K562 (cell line): ENCODE data around the gene ATP5F1D. TPM values are rescaled to one million over a fixed set of nuclear protein-coding genes. Genes with fewer than 3 reads are reported as not detected.

ENCODE experiments used
- ATAC-seq: fragments of 200-7000 bp; cut with Tn5 transposase; 3 replicates; pipeline ENCODE4 v1.9.1; 2020; ENCODE audit warnings: moderate library complexity
- BruUV-seq: library from RNA; stranded (reverse); fragments of 400-500 nt; replicated peaks from 2 replicates; lab custom pipeline; 2021; lab: Mats Ljungman, UMichigan
- CTCF ChIA-PET: fragments of 300-600 bp; formaldehyde crosslinking; extraction: SDS; loops from one replicate; lab custom pipeline; 2021; ENCODE audit warnings: low intra/inter-chr PET ratio; lab: Yijun Ruan, JAX
- POLR2A ChIA-PET: fragments of 300-600, 350-650 bp; sonication (Branson Sonifier 250); formaldehyde crosslinking; extraction: SDS; loops from one replicate; lab custom pipeline; 2021; ENCODE audit warnings: antibody characterized with exemption, inconsistent platforms; lab: Yijun Ruan, JAX
- DNase-seq, 4 experiments: peaks; one replicate each; pipeline versions ENCODE4 v3.0.0 to v3.0.0-alpha.2; 2011 to 2018; ENCODE audit warnings: low spot score in 3 of 4, mixed read lengths in 3 of 4; ENCODE audit errors: extremely low read depth in 1 of 4
- FAIRE-seq: peaks from 2 replicates; lab custom pipeline; 2011; peaks lifted over from hg19 to GRCh38; lab: Jason Lieb, UNC
- H2AFZ ChIP-seq: 2 replicates; pipeline ENCODE4 v1.6.0; 2011; ENCODE audit warnings: low read depth, low read length, control low read depth, inconsistent platforms
- H3K27ac ChIP-seq: fragments of 200-600 bp; 3 replicates; pipeline ENCODE4 v1.8.0; 2011; ENCODE audit warnings: low read depth, mild to moderate bottlenecking, control low read depth, inconsistent platforms, low read length, moderate library complexity, mixed read lengths; ENCODE audit errors: extremely low read depth
- H3K27me3 ChIP-seq, 2 experiments: fragments of 300-600 bp in 1 of 2; 2 replicates in 1 of 2; 3 replicates in 1 of 2; pipeline versions ENCODE4 v1.6.0 to v1.8.0; 2011; ENCODE audit warnings: inconsistent platforms in 2 of 2, low read length in 2 of 2, mild to moderate bottlenecking in 1 of 2, mixed read lengths in 1 of 2, moderate library complexity in 1 of 2; ENCODE audit not compliant: control insufficient read depth in 2 of 2, insufficient read depth in 2 of 2
- H3K36me3 ChIP-seq: fragments of 300-600 bp; 3 replicates; pipeline ENCODE4 v1.8.0; 2011; ENCODE audit warnings: mild to moderate bottlenecking, low read length, inconsistent platforms; ENCODE audit not compliant: control insufficient read depth, insufficient read depth
- H3K4me1 ChIP-seq, 2 experiments: fragments of 200-600 bp in 1 of 2; replicated peaks in 1 of 2; 2 replicates in 1 of 2; 3 replicates in 1 of 2; pipeline versions ENCODE4 v1.5.1 to v1.8.0; 2011; ENCODE audit warnings: inconsistent platforms in 2 of 2, low read length in 2 of 2, mild to moderate bottlenecking in 1 of 2, mixed read lengths in 1 of 2, moderate library complexity in 1 of 2; ENCODE audit not compliant: control insufficient read depth in 2 of 2, insufficient read depth in 2 of 2
- H3K4me2 ChIP-seq: 2 replicates; pipeline ENCODE4 v1.6.1; 2011; ENCODE audit warnings: low read length, control low read depth, inconsistent platforms, mixed read lengths; ENCODE audit not compliant: insufficient read depth
- H3K4me3 ChIP-seq: fragments of 200-600 bp; sonication (generic), shearing (Covaris generic); 2 replicates; pipeline ENCODE4 v1.5.1; 2016; ENCODE audit warnings: control low read depth, inconsistent platforms
- H3K79me2 ChIP-seq: fragments of 200-600 bp; 3 replicates; pipeline ENCODE4 v1.8.0; 2011; ENCODE audit warnings: low read length, inconsistent platforms; ENCODE audit not compliant: control insufficient read depth, insufficient read depth
- H3K9ac ChIP-seq, 2 experiments: 2 replicates each; pipeline versions ENCODE4 v1.6.0 to v1.6.1; 2011; ENCODE audit warnings: low read depth in 2 of 2, low read length in 2 of 2, control low read depth in 1 of 2, inconsistent platforms in 1 of 2, mild to moderate bottlenecking in 1 of 2, mixed read lengths in 1 of 2; ENCODE audit not compliant: insufficient read depth in 1 of 2
- H3K9me1 ChIP-seq: one replicate; pipeline ENCODE4 v1.6.0; 2011; ENCODE audit warnings: inconsistent platforms, mild to moderate bottlenecking, low read length, moderate library complexity; ENCODE audit not compliant: control insufficient read depth, insufficient read depth
- H3K9me3 ChIP-seq: replicated peaks from 2 replicates; pipeline ENCODE4 v1.5.1; 2011; ENCODE audit warnings: low read depth, low read length, inconsistent platforms; ENCODE audit not compliant: control insufficient read depth, insufficient read depth
- H4K20me1 ChIP-seq: replicated peaks from 2 replicates; pipeline ENCODE4 v1.6.1; 2011; ENCODE audit warnings: low read length, inconsistent platforms, mixed read lengths; ENCODE audit not compliant: control insufficient read depth, insufficient read depth
- DEAF1 ChIP-seq: fragments of 450-650 bp; formaldehyde crosslinking; IDR thresholded peaks from 2 replicates; pipeline ENCODE4 v1.4.0; 2020; ENCODE audit warnings: mild to moderate bottlenecking, moderate library complexity
- ERF ChIP-seq: fragments of 450-650 bp; formaldehyde crosslinking; IDR thresholded peaks from 2 replicates; pipeline ENCODE4 v1.4.0; 2020; ENCODE audit warnings: mild to moderate bottlenecking, mixed read lengths
- FOXM1 ChIP-seq, 2 experiments: fragments of 450-650 bp in 1 of 2; sonication (generic) in 1 of 2; formaldehyde crosslinking in 1 of 2; IDR thresholded peaks; 2 replicates each; pipeline versions ENCODE4 v1.6.1 to v1.9.0; 2017 to 2022; ENCODE audit warnings: low read depth in 2 of 2, mild to moderate bottlenecking in 2 of 2, missing genetic modification reagents in 1 of 2, moderate library complexity in 1 of 2
- NKRF ChIP-seq: fragments of 450-650 bp; IDR thresholded peaks from 2 replicates; pipeline ENCODE4 v1.6.1; 2016; ENCODE audit warnings: borderline replicate concordance
- PCBP1 ChIP-seq: fragments of 200-400 bp; formaldehyde crosslinking; IDR thresholded peaks from 2 replicates; pipeline ENCODE4 v1.6.1; 2018; ENCODE audit warnings: mild to moderate bottlenecking, low read depth, low read length; ENCODE audit not compliant: poor library complexity, severe bottlenecking
- POLR2AphosphoS5 ChIP-seq: IDR thresholded peaks from 2 replicates; pipeline ENCODE4 v1.6.1; 2011; ENCODE audit warnings: mild to moderate bottlenecking, low read depth, low read length, moderate library complexity; ENCODE audit not compliant: control insufficient read depth, insufficient read depth
- ZNF561 ChIP-seq: fragments of 450-650 bp; formaldehyde crosslinking; conservative IDR thresholded peaks from 2 replicates; pipeline ENCODE4 v1.4.0; 2020; ENCODE audit warnings: mild to moderate bottlenecking, moderate library complexity
- WGBS: fragments of 100-300 bp; shearing (Covaris generic); methylation state at CpG from one replicate; pipeline ENCODE4 v1.1.6; 2016; ENCODE audit warnings: low coverage, mixed read lengths; ENCODE audit not compliant: insufficient coverage; ENCODE audit errors: missing lambda C conversion rate; 5-methylcytosine and 5-hydroxymethylcytosine counted together
- in situ Hi-C: fragments of 300-500 bp; cut with MboI; formaldehyde crosslinking; loops from 4 replicates; pipeline ENCODE4 v1.15.0; 2018; ENCODE audit warnings: inconsistent platforms, mixed read lengths
- intact Hi-C: fragments of 100-400 bp; cut with micrococcal nuclease; formaldehyde crosslinking; loops from 2 replicates; pipeline ENCODE4 v1.14.2; 2022
- polyA plus RNA-seq, 8 experiments: library from polyadenylated mRNA; depleted of rRNA in 4 of 8; stranded (reverse) in 5 of 8; unstranded in 3 of 8; fragments of >200 nt; fragmentation: Nextera tagmentation in 2 of 8; fragmentation: Illumina TruSeq in 1 of 8; extraction: Ambion mirVana in 2 of 8; extraction: Trizol in 1 of 8; gene quantifications; 2 replicates each; pipeline versions ENCODE4 v1.2.1 to v1.2.3, GENCODE V29; 2011 to 2014; ENCODE audit warnings: inconsistent platforms in 1 of 8, missing spikeins in 1 of 8
- total RNA-seq, 7 experiments: library from RNA; depleted of rRNA in 6 of 7; stranded (reverse); fragments of >200 nt in 6 of 7; fragmentation: Illumina TruSeq in 2 of 7; extraction: Trizol in 2 of 7; gene quantifications; 2 replicates each; pipeline versions ENCODE4 v1.2.1 to v1.2.3, GENCODE V29; 2011 to 2021; ENCODE audit warnings: low replicate concordance in 1 of 7
- TF ChIP-seq, protein P1 (sequence below), 2 experiments: fragments of 450-650 bp in 1 of 2; IDR thresholded peaks; 2 replicates each; pipeline ENCODE4 v1.6.1; 2011 to 2017; ENCODE audit warnings: low read depth in 2 of 2, antibody characterized with exemption in 1 of 2, borderline replicate concordance in 1 of 2, low read length in 1 of 2, mild to moderate bottlenecking in 1 of 2, mixed read lengths in 1 of 2; ENCODE audit not compliant: control insufficient read depth in 1 of 2

Gene ATP5F1D
- total and polyA plus RNA-seq, 9 of the 15 experiments (the other 6 are each of a cell fraction or from before 2014, with no cell fraction given): 3.9 to 409 (median 36.8) TPM

DNA sequence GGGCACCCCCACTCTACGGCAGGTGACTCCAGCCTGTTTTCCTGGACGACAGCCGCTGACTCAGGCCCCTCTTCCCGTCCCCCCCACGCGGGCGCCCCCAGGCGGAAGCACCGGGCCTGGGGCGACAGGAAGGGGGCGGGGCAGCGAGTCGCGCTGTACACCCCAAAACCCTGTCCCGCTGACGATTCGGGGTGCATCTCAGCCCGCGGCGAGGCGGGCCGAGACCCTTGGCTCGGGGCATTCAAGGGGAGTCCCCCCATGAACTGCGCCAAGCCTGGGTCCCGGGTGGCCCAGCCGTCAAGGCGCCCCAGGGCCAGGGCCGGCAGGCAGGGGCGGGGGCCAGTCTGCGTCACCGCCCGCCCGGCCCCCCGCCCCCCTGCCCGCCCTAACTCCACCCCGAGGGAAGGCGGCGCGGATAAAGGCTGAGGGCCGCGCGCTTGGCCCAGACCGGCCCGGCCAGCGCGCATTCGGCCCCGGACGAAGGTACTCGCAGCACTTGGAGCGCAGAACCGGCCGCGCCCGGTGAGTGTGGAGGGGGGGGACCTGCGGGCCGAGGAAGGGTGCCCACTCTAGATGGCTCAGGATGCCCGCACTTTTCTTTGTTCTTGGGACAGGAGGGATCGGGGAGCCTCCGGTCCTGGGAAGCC lies 6.7 kb downstream of the ATP5F1D start, which contains the start of gene MIDN (continued):
- TF ChIP-seq NKRF (0 out of 2 replicates have a peak, but pooled peaks have one; percentile 28), FOXM1 (IDR thresholded peaks at IDR 0.05; ENCODE audit: low read depth) (no peak), FOXM1 (CRISPR knock-in tag; IDR thresholded peaks at IDR 0.05; ENCODE audit: low read depth) (peak; percentile 56; the same call in 1 of the 2 replicates)

GRCh38 chr19:1248786-1249297 lies 7.3 kb downstream of the ATP5F1D start:
- H4K20me1 ChIP-seq: 0 out of 2 replicates have a peak, but pooled peaks cover 5% of the 10 kb centered on the region
- CTCF ChIA-PET: interaction anchor here (0.8 to 2.0 kb wide), 2 partner anchors 18 to 27 kb away, joined by 3 to 11 read pairs; no protein-coding TSS in a partner anchor
- peak overlapping the region; percentile 82 for H3K4me3 ChIP-seq
- intact Hi-C loops (loop anchor here (1.0 kb wide), 2 partner anchors 17 to 20 kb away; partner anchors contain the start of gene CIRBP), in situ Hi-C loops (loop anchor here (25.0 kb wide), 1 partner anchor 487 kb away; the partner anchor contains the start of gene MISP)
- FAIRE-seq: no peak
- peak; percentile 64 to 91 (median 74) for DNase-seq
- peaks cover 62% of the 10 kb centered on the region for H3K79me2 ChIP-seq
- no peaks in the 10 kb centered on the region for H3K27me3 ChIP-seq
- BruUV-seq: no TSS peak
- H3K9me1 ChIP-seq: peaks cover 4% of the 10 kb centered on the region
- peak overlapping the region; percentile 99 for H3K27ac ChIP-seq
- H3K4me1 ChIP-seq: peaks cover 39 to 95% of the 10 kb centered on the region in 2 experiments
- POLR2A ChIA-PET: interaction anchor here (0.6 to 1.0 kb wide), 3 partner anchors 20 to 23 kb away, joined by 4 read pairs; partner anchors contain the start of gene CIRBP
- 0% methylated on average over 29 of the region's 74 CpGs for WGBS
- no peaks in the 10 kb centered on the region for H3K9me3 ChIP-seq
- ATAC-seq: peak; percentile 24
- peak overlapping the region; percentile 71; the same call in 1 of the 2 replicates for H3K4me2 ChIP-seq
- H3K36me3 ChIP-seq: peaks cover 52% of the 10 kb centered on the region; the same call in 2 of the 3 replicates
- peak overlapping the region; percentile 65; the same call in 1 of the 2 replicates for H2AFZ ChIP-seq
- H3K9ac ChIP-seq: peak overlapping the region; percentile 89 to 95
- no peak for TF ChIP-seq POLR2AphosphoS5
- TF ChIP-seq ERF (CRISPR knock-in tag): peak; percentile 94
- TF ChIP-seq DEAF1 (CRISPR knock-in tag): 0 out of 2 replicates have a peak, but pooled peaks have one; percentile 23
- no peak for TF ChIP-seq PCBP1
- TF ChIP-seq, protein P1, sequence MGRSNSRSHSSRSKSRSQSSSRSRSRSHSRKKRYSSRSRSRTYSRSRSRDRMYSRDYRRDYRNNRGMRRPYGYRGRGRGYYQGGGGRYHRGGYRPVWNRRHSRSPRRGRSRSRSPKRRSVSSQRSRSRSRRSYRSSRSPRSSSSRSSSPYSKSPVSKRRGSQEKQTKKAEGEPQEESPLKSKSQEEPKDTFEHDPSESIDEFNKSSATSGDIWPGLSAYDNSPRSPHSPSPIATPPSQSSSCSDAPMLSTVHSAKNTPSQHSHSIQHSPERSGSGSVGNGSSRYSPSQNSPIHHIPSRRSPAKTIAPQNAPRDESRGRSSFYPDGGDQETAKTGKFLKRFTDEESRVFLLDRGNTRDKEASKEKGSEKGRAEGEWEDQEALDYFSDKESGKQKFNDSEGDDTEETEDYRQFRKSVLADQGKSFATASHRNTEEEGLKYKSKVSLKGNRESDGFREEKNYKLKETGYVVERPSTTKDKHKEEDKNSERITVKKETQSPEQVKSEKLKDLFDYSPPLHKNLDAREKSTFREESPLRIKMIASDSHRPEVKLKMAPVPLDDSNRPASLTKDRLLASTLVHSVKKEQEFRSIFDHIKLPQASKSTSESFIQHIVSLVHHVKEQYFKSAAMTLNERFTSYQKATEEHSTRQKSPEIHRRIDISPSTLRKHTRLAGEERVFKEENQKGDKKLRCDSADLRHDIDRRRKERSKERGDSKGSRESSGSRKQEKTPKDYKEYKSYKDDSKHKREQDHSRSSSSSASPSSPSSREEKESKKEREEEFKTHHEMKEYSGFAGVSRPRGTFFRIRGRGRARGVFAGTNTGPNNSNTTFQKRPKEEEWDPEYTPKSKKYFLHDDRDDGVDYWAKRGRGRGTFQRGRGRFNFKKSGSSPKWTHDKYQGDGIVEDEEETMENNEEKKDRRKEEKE (IDR thresholded peaks at IDR 0.05; ENCODE audit: borderline replicate concordance in 1 of 2, control insufficient read depth in 1 of 2, low read depth in 2 of 2, low read length in 1 of 2): 0 out of 4 replicates have a peak, but pooled peaks of 1 of the 2 experiments have one; percentile 37
- TF ChIP-seq ZNF561 (CRISPR knock-in tag): no peak
